GM12878 (cell line): Measurements from ENCODE around the gene WWOX. TPM values are rescaled to one million over a fixed set of nuclear protein-coding genes. Genes with fewer than 3 reads are reported as not detected.

ENCODE experiments used
- ATAC-seq: fragments of 200-7000 bp; cut with Tn5 transposase; 3 replicates; pipeline ENCODE4 v1.9.1; 2020; ENCODE audit warnings: mild to moderate bottlenecking, moderate library complexity
- BruUV-seq: library from RNA; stranded (reverse); fragments of 400-500 nt; replicated peaks from 2 replicates; lab custom pipeline; 2021; lab: Mats Ljungman, UMichigan
- CTCF ChIA-PET: fragments of 300-600 bp; sonication (Branson Sonifier 250); formaldehyde crosslinking; extraction: SDS; loops from one replicate; lab custom pipeline; 2021; ENCODE audit warnings: inconsistent platforms; lab: Yijun Ruan, JAX
- POLR2A ChIA-PET: fragments of 350-600 bp; formaldehyde crosslinking; extraction: SDS; loops from one replicate; lab custom pipeline; 2021; ENCODE audit warnings: inconsistent platforms; lab: Charles Lee
- RAD21 ChIA-PET: fragments of 300-600 bp; sonication (Branson Sonifier 250); formaldehyde crosslinking; loops from one replicate; lab custom pipeline; 2023; ENCODE audit warnings: antibody characterized with exemption; ENCODE audit not compliant: unreplicated experiment; lab: Charles Lee
- SMC1A ChIA-PET: fragments of 300-600 bp; sonication (Branson Sonifier 250); formaldehyde crosslinking; loops from one replicate; lab custom pipeline; 2023; ENCODE audit not compliant: unreplicated experiment, uncharacterized antibody; lab: Charles Lee
- DNase-seq: peaks from one replicate; pipeline ENCODE4 v3.0.0-alpha.2; 2011; ENCODE audit warnings: low read depth, low spot score
- FAIRE-seq: peaks from 3 replicates; lab custom pipeline; 2011; peaks lifted over from hg19 to GRCh38; lab: Jason Lieb, UNC
- H2AFZ ChIP-seq: 2 replicates; pipeline ENCODE4 v1.6.0; 2011; ENCODE audit warnings: low read depth, low read length, control low read depth; ENCODE audit not compliant: control insufficient read depth
- H3K27ac ChIP-seq: 2 replicates; pipeline ENCODE4 v1.5.1; 2011; ENCODE audit warnings: control low read depth; ENCODE audit not compliant: control insufficient read depth, insufficient read depth
- H3K27me3 ChIP-seq, 2 experiments: replicated peaks in 1 of 2; 2 replicates each; pipeline versions ENCODE4 v1.6.0 to v1.6.1; 2011; ENCODE audit warnings: low read length in 1 of 2; ENCODE audit not compliant: control insufficient read depth in 2 of 2, insufficient read depth in 2 of 2
- H3K36me3 ChIP-seq, 2 experiments: 2 replicates each; pipeline ENCODE4 v1.5.1; 2011; ENCODE audit warnings: low read length in 1 of 2; ENCODE audit not compliant: control insufficient read depth in 2 of 2, insufficient read depth in 2 of 2
- H3K4me1 ChIP-seq: 2 replicates; pipeline ENCODE4 v1.6.1; 2011; ENCODE audit warnings: mild to moderate bottlenecking, low read length, moderate library complexity, mixed read lengths; ENCODE audit not compliant: control insufficient read depth, insufficient read depth
- H3K4me2 ChIP-seq: 2 replicates; pipeline ENCODE4 v1.6.0; 2011; ENCODE audit warnings: control low read depth; ENCODE audit not compliant: control insufficient read depth, insufficient read depth
- H3K4me3 ChIP-seq: fragments of 200-600 bp; sonication (generic); 2 replicates; pipeline ENCODE4 v1.5.1; 2016
- H3K79me2 ChIP-seq: 2 replicates; pipeline ENCODE4 v1.6.0; 2011; ENCODE audit warnings: low read length; ENCODE audit not compliant: control insufficient read depth, insufficient read depth
- H3K9ac ChIP-seq: 2 replicates; pipeline ENCODE4 v1.8.0; 2011; ENCODE audit warnings: low read length, control low read depth, mixed read lengths; ENCODE audit not compliant: control insufficient read depth, insufficient read depth
- H3K9me3 ChIP-seq: replicated peaks from 3 replicates; pipeline ENCODE4 v1.5.1; 2011; ENCODE audit warnings: mild to moderate bottlenecking, low read length; ENCODE audit not compliant: control insufficient read depth, insufficient read depth
- H4K20me1 ChIP-seq: 2 replicates; pipeline ENCODE4 v1.6.0; 2011; ENCODE audit not compliant: control insufficient read depth, insufficient read depth
- BMI1 ChIP-seq: fragments of 450-650 bp; IDR thresholded peaks from 2 replicates; pipeline ENCODE4 v1.6.1; 2016; ENCODE audit warnings: mild to moderate bottlenecking, moderate library complexity, borderline replicate concordance
- HDAC2 ChIP-seq: fragments of 200-600 bp; sonication (generic); IDR thresholded peaks from 2 replicates; pipeline ENCODE4 v1.6.1; 2017
- IKZF1 ChIP-seq: fragments of 450-650 bp; conservative IDR thresholded peaks from 2 replicates; pipeline ENCODE4 v1.6.1; 2017; ENCODE audit warnings: antibody characterized with exemption, mild to moderate bottlenecking
- NRF1 ChIP-seq: conservative IDR thresholded peaks from 2 replicates; pipeline ENCODE4 v1.6.1; 2011; ENCODE audit warnings: mild to moderate bottlenecking, low read depth, low read length, improper control_type of control experiment
- SMAD1 ChIP-seq: fragments of 450-650 bp; IDR thresholded peaks from 2 replicates; pipeline ENCODE4 v1.6.1; 2018; ENCODE audit warnings: mild to moderate bottlenecking, low read depth; ENCODE audit not compliant: partially characterized antibody
- TAF1 ChIP-seq: IDR thresholded peaks from 2 replicates; pipeline ENCODE4 v1.6.1; 2011; ENCODE audit warnings: mild to moderate bottlenecking, low read depth, low read length, borderline replicate concordance
- ZNF384 ChIP-seq: IDR thresholded peaks from 2 replicates; pipeline ENCODE4 v1.6.1; 2012; ENCODE audit warnings: low read depth, mild to moderate bottlenecking, low read length, improper control_type of control experiment, borderline replicate concordance
- WGBS: methylation state at CpG from one replicate; pipeline ENCODE4 v1.1.6; 2016; ENCODE audit warnings: low lambda C conversion rate; ENCODE audit not compliant: insufficient replicate concordance, insufficient coverage; ENCODE audit errors: missing lambda C conversion rate; 5-methylcytosine and 5-hydroxymethylcytosine counted together
- in situ Hi-C: fragments of 300-500 bp; cut with MboI; formaldehyde crosslinking; loops from 9 replicates; pipeline ENCODE4 v1.14.3; 2018; ENCODE audit warnings: mixed read lengths
- intact Hi-C: fragments of 100-400 bp; cut with micrococcal nuclease; formaldehyde crosslinking; loops from one replicate; pipeline ENCODE4 v1.14.2; 2022; ENCODE audit not compliant: unreplicated experiment
- polyA plus RNA-seq, 11 experiments: library from polyadenylated mRNA; depleted of rRNA in 4 of 11; unstranded in 6 of 11; stranded (reverse) in 5 of 11; fragments of >200 nt; fragmentation: Nextera tagmentation in 4 of 11; fragmentation: Illumina TruSeq in 1 of 11; extraction: Ambion mirVana in 4 of 11; extraction: Trizol in 1 of 11; gene quantifications; 1 replicate in 1 of 11; 2 replicates in 10 of 11; pipeline versions ENCODE4 v1.2.1 to v1.2.3, GENCODE V29; 2011 to 2016; ENCODE audit warnings: inconsistent platforms in 2 of 11, missing spikeins in 2 of 11, low read depth in 1 of 11
- total RNA-seq, 4 experiments: library from RNA; depleted of rRNA in 3 of 4; stranded (reverse); fragments of >200 nt in 3 of 4; fragmentation: Illumina TruSeq in 1 of 4; extraction: Trizol in 1 of 4; gene quantifications; 2 replicates each; pipeline versions ENCODE4 v1.2.1 to v1.2.3, GENCODE V29; 2013 to 2021
- TF ChIP-seq, protein P1 (sequence below): IDR thresholded peaks from 2 replicates; pipeline ENCODE4 v1.6.1; 2011; ENCODE audit warnings: borderline replicate concordance, low read depth, mild to moderate bottlenecking, moderate library complexity, low read length; ENCODE audit not compliant: insufficient read depth, poor library complexity, severe bottlenecking
- TF ChIP-seq, protein P2 (sequence below): fragments of 450-650 bp; IDR thresholded peaks from 2 replicates; pipeline ENCODE4 v1.6.1; 2016; ENCODE audit warnings: mild to moderate bottlenecking
- TF ChIP-seq, protein P3 (sequence below): IDR thresholded peaks from 2 replicates; pipeline ENCODE4 v1.6.1; 2012; ENCODE audit warnings: low read depth, low read length, improper control_type of control experiment

Gene WWOX
- total and polyA plus RNA-seq, 10 of the 15 experiments (the other 5 are each of a cell fraction or from before 2014, with no cell fraction given) = 2.8 to 24.4 (median 17.8) TPM

DNA sequence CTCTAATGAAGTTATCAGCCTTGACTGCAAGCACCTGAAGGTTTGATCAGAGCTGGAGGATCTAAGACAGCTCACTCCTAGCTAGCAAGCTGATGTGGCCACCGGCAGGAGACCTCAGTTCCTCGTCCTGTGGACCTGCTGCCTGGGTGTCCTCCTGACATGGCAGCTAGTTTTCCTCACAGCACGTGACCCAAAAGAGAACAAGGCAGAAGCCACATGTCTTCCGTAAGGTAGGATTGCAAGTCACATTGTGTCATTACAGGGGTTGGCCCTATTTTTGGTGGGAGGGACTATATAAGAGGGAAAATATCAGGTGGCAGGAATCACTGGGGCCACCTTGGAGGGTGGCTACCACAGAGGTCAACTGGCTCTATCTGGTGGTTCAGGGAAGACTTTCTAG lies 18.1 kb upstream of the WWOX start (continued):
- TF ChIP-seq IKZF1 = no peak
- no peak for TF ChIP-seq SMAD1
- no peak for TF ChIP-seq NRF1
- no peak for TF ChIP-seq BMI1
- no peak for TF ChIP-seq TAF1
- TF ChIP-seq, protein P1, sequence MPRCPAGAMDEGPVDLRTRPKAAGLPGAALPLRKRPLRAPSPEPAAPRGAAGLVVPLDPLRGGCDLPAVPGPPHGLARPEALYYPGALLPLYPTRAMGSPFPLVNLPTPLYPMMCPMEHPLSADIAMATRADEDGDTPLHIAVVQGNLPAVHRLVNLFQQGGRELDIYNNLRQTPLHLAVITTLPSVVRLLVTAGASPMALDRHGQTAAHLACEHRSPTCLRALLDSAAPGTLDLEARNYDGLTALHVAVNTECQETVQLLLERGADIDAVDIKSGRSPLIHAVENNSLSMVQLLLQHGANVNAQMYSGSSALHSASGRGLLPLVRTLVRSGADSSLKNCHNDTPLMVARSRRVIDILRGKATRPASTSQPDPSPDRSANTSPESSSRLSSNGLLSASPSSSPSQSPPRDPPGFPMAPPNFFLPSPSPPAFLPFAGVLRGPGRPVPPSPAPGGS = no peak

DNA sequence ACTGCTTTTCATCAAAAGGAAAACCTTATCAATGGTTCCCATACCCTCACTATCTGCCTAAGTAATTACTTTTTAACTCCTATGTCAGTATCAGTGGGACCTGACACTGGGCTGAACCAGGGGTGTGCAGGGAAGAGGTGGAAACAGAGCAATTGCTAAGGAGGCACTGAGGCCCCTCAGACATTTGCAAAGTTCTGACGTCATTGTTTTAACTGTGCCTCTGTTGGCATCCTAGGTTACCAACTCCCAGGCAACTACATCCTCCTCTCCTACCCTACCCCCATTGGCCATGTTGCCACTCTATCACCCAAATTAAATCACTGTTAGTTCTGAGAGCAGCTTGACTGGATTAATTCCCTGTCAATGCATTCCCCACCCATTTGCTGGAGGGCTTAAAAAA lies 8.0 kb upstream of the WWOX start:
- no TSS peak for BruUV-seq
- in situ Hi-C loops = loop anchor here (10.0 kb wide), 1 partner anchor 877 kb away; no protein-coding TSS in a partner anchor
- FAIRE-seq = no peak

More for the DNA sequence above, 8.0 kb upstream of the WWOX start:
- no peak for DNase-seq
- ATAC-seq = no peak
- H2AFZ ChIP-seq = no peak overlapping the region
- H3K27ac ChIP-seq = no peak overlapping the region
- H3K79me2 ChIP-seq = no peaks in the 10 kb centered on the region
- no peak overlapping the region for H3K9ac ChIP-seq
- H3K4me3 ChIP-seq = no peak overlapping the region
- H3K9me3 ChIP-seq = no peaks in the 10 kb centered on the region; the same call in 2 of the 3 replicates
- H3K4me2 ChIP-seq = no peak overlapping the region
- no peaks in the 10 kb centered on the region for H4K20me1 ChIP-seq
- H3K4me1 ChIP-seq = no peaks in the 10 kb centered on the region
- intact Hi-C loops = no loop called here
- H3K36me3 ChIP-seq = no peaks in the 10 kb centered on the region
- TF ChIP-seq ZNF384 (no peak), TAF1 (no peak), HDAC2 (no peak)
- TF ChIP-seq, protein P2, sequence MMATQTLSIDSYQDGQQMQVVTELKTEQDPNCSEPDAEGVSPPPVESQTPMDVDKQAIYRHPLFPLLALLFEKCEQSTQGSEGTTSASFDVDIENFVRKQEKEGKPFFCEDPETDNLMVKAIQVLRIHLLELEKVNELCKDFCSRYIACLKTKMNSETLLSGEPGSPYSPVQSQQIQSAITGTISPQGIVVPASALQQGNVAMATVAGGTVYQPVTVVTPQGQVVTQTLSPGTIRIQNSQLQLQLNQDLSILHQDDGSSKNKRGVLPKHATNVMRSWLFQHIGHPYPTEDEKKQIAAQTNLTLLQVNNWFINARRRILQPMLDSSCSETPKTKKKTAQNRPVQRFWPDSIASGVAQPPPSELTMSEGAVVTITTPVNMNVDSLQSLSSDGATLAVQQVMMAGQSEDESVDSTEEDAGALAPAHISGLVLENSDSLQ = no peak
- TF ChIP-seq, protein P3, sequence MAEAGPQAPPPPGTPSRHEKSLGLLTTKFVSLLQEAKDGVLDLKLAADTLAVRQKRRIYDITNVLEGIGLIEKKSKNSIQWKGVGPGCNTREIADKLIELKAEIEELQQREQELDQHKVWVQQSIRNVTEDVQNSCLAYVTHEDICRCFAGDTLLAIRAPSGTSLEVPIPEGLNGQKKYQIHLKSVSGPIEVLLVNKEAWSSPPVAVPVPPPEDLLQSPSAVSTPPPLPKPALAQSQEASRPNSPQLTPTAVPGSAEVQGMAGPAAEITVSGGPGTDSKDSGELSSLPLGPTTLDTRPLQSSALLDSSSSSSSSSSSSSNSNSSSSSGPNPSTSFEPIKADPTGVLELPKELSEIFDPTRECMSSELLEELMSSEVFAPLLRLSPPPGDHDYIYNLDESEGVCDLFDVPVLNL = no peak
- ChIA-PET SMC1A (interaction anchor here (1.0 kb wide), 1 partner anchor 33 kb away, joined by 3 read pairs; no protein-coding TSS in a partner anchor), CTCF (no interaction called here), RAD21 (no interaction called here), POLR2A (no interaction called here)
- no peaks in the 10 kb centered on the region; a peak in 1 of 4 replicates for H3K27me3 ChIP-seq
- 50% methylated on average over 1 of the region's 1 CpG for WGBS
